ACC112 (cell line): ENCODE results near the gene PLEK.
"Not testable (repeated sequence)": the region's sequence is repeated elsewhere in the genome, so short reads cannot be mapped to it uniquely, and the experiment has no call there.

Source experiments
- H2AFZ ChIP-seq: fragments of 200-600 bp; sonication (generic); one replicate; pipeline ENCODE4 v1.6.0; 2017; ENCODE audit warnings: antibody characterized with exemption, low read length; ENCODE audit not compliant: unreplicated experiment
- H3K27ac ChIP-seq: fragments of 200-600 bp; sonication (generic); 2 replicates; pipeline ENCODE4 v1.5.1; 2014; ENCODE audit warnings: low read depth, mild to moderate bottlenecking, antibody characterized with exemption, low read length, moderate library complexity
- H3K27me3 ChIP-seq: fragments of 200-600 bp; sonication (generic); 2 replicates; pipeline ENCODE4 v1.6.1; 2014; ENCODE audit warnings: mild to moderate bottlenecking, antibody characterized with exemption, low read length, moderate library complexity, mixed read lengths; ENCODE audit not compliant: insufficient read depth
- H3K36me3 ChIP-seq: fragments of 200-600 bp; sonication (generic); 2 replicates; pipeline ENCODE4 v1.6.1; 2016; ENCODE audit warnings: mild to moderate bottlenecking, antibody characterized with exemption, low read length, moderate library complexity, mixed read lengths; ENCODE audit not compliant: insufficient read depth
- H3K4me1 ChIP-seq: fragments of 200-600 bp; sonication (generic); one replicate; pipeline ENCODE4 v1.6.1; 2016; ENCODE audit warnings: low read length, mixed read lengths; ENCODE audit not compliant: insufficient read depth, unreplicated experiment, control insufficient read depth
- H3K4me3 ChIP-seq: fragments of 200-600 bp; sonication (generic); 2 replicates; pipeline ENCODE4 v1.5.1; 2014; ENCODE audit warnings: mild to moderate bottlenecking, low read depth, low read length
- H3K79me2 ChIP-seq: fragments of 200-600 bp; sonication (generic); one replicate; pipeline ENCODE4 v1.6.0; 2016; ENCODE audit warnings: low read length; ENCODE audit not compliant: control insufficient read depth, unreplicated experiment, insufficient read depth

The PLEK gene

GRCh38 chr2:68333931-68334330 lies 31.2 kb upstream of the PLEK start:
- H3K4me3 ChIP-seq = no peak overlapping the region
- H3K27ac ChIP-seq = no peak overlapping the region
- no peak overlapping the region for H2AFZ ChIP-seq
- H3K36me3 ChIP-seq = no peaks in the 10 kb centered on the region
- H3K4me1 ChIP-seq = peaks cover 19% of the 10 kb centered on the region
- H3K79me2 ChIP-seq = no peaks in the 10 kb centered on the region
- H3K27me3 ChIP-seq = no peaks in the 10 kb centered on the region

DNA sequence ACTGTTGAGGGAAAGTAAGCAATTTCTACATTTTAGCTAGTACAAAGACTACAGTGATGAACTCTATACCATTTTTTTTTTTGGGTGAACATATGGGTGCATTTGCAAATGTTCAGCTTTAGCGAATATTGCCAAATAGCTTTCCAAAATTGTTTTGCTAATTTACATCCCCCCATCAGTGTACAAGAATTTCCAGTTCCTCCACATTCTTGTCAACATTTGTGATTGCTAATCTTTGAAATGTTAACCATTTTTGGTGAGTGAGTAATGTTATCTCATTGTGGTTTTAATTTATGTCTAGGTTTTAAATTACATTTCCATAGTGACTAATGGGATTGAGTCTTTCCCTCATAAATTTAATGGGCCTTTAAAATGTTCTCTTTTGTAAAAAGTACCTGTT lies 28.9 kb upstream of the PLEK start:
- H3K4me3 ChIP-seq = no peak overlapping the region
- no peaks in the 10 kb centered on the region for H3K36me3 ChIP-seq
- peaks cover 8% of the 10 kb centered on the region for H3K4me1 ChIP-seq
- H3K27me3 ChIP-seq = no peaks in the 10 kb centered on the region
- H3K79me2 ChIP-seq = no peaks in the 10 kb centered on the region
- peak overlapping the region; percentile 17 for H2AFZ ChIP-seq
- H3K27ac ChIP-seq = peak overlapping the region; percentile 54; the same call in 1 of the 2 replicates

DNA sequence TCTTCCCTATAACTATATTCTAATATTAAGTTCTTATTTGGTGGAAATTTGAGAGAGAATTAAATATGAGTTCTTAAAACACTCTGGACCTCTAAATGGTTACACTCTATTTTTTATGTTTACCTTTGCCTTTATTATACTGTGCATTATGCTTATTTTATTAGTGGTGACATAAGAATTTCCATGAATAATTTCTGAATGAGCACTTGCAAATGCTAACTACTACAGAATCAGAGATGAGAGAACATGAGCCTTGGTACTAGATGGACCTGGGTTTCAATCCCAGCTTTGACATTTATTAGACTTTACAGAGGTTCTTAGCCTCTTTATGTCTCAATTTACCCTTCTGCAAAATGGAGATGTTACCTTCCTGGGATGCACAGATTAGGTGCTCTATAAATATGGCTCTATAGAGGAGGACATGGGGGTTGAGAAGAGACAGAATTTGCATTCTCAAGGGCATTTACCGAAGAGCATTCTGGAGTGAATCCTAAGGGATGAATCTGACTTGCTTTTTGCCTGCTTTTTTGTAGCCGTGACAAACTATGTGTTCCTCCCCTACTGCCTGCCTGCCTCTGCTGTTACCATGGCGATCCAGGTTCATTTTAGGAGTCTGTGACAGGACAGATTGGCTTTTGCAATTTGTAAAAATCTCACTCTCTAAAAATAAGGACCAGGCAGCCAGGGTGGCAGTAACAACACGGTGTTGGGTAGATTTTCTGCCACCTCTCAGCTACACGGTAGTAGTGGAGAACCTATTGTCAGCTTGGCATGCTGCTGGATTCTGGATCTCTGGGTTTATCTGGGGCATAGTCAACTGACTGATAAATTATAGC lies 24.6 kb upstream of the PLEK start:
- Histone ChIP-seq H3K27ac (no peak overlapping the region), H3K27me3 (no peaks in the 10 kb centered on the region), H2AFZ (no peak overlapping the region), H3K4me1 (peaks cover 8% of the 10 kb centered on the region), H3K79me2 (no peaks in the 10 kb centered on the region), H3K4me3 (no peak overlapping the region), H3K36me3 (no peaks in the 10 kb centered on the region)

GRCh38 chr2:68341062-68341329 lies 24.1 kb upstream of the PLEK start:
- Histone ChIP-seq H3K4me3 (no peak overlapping the region), H3K27me3 (no peaks in the 10 kb centered on the region), H3K36me3 (no peaks in the 10 kb centered on the region), H3K27ac (no peak overlapping the region), H3K79me2 (no peaks in the 10 kb centered on the region), H2AFZ (no peak overlapping the region), H3K4me1 (peaks cover 5% of the 10 kb centered on the region)

- Histone ChIP-seq H3K4me1 (peaks cover 2% of the 10 kb centered on the region), H3K4me3 (no peak overlapping the region), H2AFZ (no peak overlapping the region), H3K27ac (no peak overlapping the region), H3K36me3 (no peaks in the 10 kb centered on the region), H3K79me2 (no peaks in the 10 kb centered on the region), H3K27me3 (no peaks in the 10 kb centered on the region)
These were observed 23.5 kb upstream of the PLEK start for GRCh38 chr2:68341583-68341982.

DNA sequence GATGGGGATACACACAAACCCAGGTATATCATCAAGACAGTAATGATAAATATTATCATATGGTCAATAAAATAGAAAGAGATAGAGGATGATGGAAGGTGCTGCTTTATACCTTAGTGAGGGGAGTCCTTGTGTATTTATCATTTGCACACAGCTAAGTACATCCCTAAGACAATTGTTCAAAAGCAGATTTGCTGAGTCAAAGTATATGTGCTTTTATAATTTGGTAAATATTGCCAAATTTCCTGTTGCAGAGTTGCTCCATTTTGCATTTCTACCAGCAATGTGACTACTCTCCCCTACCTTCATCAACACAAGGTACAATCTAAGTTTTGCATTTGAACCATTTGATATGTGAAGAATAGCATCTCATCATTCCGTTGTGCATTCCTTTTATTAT lies 22.6 kb upstream of the PLEK start:
- Histone ChIP-seq H3K36me3 (no peaks in the 10 kb centered on the region), H3K27me3 (no peaks in the 10 kb centered on the region), H3K4me1 (no peaks in the 10 kb centered on the region), H3K79me2 (no peaks in the 10 kb centered on the region), H3K27ac (no peak overlapping the region), H3K4me3 (no peak overlapping the region), H2AFZ (no peak overlapping the region)

DNA sequence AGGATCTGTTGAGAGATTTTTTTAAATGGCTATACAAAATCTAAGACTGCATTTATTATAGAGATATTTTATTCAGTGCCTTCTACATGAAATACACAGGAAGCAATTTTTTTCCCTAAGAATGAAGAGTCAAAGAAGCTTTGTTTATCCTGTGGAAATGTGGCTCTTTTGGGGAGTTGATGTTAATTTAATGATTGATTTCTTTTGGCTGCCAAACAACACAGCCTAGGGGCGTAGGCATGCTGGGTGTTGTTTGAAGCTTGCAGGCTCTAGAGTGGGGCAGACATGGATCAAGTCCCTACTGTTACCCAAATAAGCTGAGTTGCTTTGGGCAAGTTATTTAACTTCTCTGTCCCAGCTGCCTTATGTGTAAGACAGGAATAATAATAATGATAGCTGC lies 21.1 kb upstream of the PLEK start:
- no peak overlapping the region for H3K27ac ChIP-seq
- no peaks in the 10 kb centered on the region for H3K27me3 ChIP-seq
- no peak overlapping the region for H2AFZ ChIP-seq
- no peaks in the 10 kb centered on the region for H3K4me1 ChIP-seq
- no peak overlapping the region for H3K4me3 ChIP-seq
- no peaks in the 10 kb centered on the region for H3K36me3 ChIP-seq
- H3K79me2 ChIP-seq = no peaks in the 10 kb centered on the region

GRCh38 chr2:68345129-68345875 lies 19.8 kb upstream of the PLEK start:
- no peaks in the 10 kb centered on the region for H3K36me3 ChIP-seq
- H3K79me2 ChIP-seq = no peaks in the 10 kb centered on the region
- H2AFZ ChIP-seq = no peak overlapping the region

DNA sequence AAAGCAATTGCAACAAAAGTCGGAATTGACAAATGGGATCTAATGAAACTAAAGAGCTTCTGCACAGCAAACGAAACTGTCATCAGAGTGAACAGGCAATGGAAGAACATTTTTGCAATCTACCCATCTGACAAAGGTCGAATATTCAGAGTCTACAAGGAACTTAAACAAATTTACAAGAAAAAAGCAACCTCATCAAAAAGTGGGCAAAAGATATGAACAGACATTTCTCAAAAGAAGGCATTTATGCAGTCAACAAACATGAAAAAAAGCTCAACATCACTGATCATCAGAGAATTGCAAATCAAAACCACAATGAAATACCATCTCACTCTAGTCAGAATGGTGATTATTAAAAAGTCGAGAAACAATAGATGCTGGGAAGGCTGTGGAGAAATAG lies 16.0 kb upstream of the PLEK start:
- H3K36me3 ChIP-seq, H3K4me3 ChIP-seq, H3K27ac ChIP-seq, H3K79me2 ChIP-seq, H2AFZ ChIP-seq, H3K27me3 ChIP-seq: not testable (repeated sequence)
- H3K4me1 ChIP-seq = peaks cover 13% of the 10 kb centered on the region

More at GRCh38 chr2:68345129-68345875, 19.8 kb upstream of the PLEK start:
- Histone ChIP-seq H3K4me1 (no peaks in the 10 kb centered on the region), H3K27me3 (no peaks in the 10 kb centered on the region), H3K4me3 (no peak overlapping the region), H3K27ac (no peak overlapping the region)

DNA sequence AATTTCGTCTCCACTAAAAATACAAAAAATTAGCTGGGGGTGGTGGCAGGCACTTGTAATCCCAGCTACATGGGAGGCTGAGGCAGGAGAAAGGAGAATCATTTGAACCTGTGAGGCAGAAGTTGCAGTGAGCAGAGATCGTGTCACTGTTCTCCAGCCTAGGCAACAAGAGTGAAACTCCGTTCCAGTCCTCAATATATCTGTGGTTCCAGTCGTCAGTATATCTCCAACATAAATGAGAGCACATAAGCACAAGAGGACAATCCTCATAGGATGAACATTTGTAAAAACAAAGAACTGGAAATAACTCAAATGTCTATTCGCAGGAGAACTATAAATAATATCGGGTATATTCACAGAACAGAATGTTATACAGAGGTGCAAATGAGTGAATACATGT lies 13.1 kb upstream of the PLEK start:
- Histone ChIP-seq H3K27me3 (no peaks in the 10 kb centered on the region), H3K36me3 (no peaks in the 10 kb centered on the region), H3K79me2 (no peaks in the 10 kb centered on the region), H3K4me3 (no peak overlapping the region), H3K27ac (no peak overlapping the region), H3K4me1 (peaks cover 13% of the 10 kb centered on the region), H2AFZ (peak overlapping the region; percentile 12)
